Stimulated activated CD4-positive, alpha-beta T cell treated with anti-CD3 and anti-CD28 coated beads, TNF-alpha, amount 100 ng/mL, for 4 hours (primary cell): ENCODE data around the gene ZCCHC24.

ENCODE experiments used
- DNase-seq, 3 experiments: peaks; one replicate each; pipeline ENCODE4 v3.0.0-alpha.2; 2020; ENCODE audit warnings: low read depth in 3 of 3

The ZCCHC24 gene

DNA sequence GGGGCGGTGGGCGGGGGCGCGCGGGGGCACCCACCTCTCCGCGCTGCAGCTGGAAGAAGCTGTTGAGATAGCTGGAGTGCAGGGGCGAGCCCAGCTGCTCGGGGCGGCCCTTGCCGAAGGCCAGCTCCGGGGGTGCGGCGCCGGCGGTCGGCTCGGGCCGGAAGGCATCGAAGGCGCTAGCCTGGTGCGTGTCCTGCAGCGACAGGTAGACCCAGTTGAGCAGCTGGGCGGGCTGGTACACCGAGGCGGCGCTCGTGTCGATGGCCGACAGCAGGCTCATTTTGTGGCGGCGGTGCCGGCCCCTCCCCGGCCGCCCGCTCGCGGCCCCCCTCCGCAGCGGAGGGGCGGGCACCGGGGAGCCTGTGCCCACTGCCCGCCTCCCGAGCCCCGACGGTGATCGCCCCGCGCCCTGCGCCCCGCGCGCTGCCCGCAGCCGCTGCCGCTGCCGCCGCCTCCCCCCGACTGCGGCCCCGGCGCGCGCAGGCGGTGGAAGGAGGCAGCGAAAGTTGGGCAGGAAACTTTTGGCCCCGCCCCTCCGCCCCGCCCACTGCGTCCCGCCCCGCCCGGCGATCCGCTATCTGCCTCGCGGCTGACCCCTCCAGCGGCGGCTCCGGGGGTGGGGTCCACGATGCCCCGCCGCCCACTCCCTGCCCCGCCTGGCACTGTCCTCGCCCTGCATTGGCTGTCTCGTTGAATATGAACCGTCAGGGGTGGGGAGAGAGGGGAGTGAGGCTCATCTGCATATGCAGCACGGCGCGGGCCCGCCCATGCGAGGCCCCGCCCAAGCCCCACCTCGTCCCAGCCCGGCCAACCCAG, at the start of gene ZCCHC24:
Gene ZCCHC24 (minus strand): TSS at position 464 of the 816 bp plus-strand sequence. CDS start 184 bp downstream, at position 280.
- peak; percentile 86 to 94 (median 89) for DNase-seq

DNA sequence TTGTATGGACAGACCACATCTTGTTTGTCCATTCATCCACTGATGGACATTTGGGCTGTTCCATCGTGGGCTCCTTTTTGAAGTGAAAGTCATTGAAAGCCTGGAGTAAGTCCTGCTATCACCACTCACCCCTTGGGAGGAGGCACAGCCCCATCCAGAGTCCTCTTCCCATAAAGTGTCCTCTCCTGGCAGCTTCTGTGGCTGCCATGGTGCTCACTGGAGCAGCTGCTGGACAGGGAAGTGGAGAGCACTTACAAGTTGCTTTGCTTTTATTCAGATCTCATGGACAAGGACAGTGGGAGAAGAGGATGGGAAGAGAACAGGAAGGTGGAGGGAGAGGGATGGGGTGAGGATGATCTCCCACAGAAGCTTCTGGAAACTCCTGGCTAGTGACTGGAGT, 48.4 kb upstream of the ZCCHC24 start:
- no peak for DNase-seq

DNA sequence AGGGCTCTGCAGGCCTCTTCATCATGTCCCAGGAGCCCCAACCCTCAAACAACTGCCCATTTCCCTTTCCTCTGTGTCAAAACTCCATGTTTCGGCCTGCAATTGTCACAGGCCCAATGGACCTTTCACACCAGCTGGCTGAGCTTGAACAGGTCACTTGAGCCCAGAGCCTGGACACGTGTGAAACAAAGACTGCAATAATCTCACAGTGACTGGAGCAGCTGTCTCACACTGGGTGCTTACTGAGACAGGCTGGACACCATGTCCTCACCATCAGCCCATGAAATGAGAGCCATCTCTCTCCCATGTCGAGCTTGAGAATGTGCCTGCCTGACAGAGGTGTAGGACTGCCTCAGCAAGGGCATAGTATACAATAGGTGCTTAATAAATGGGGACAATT, 47.4 kb upstream of the ZCCHC24 start:
- no peak for DNase-seq

DNA sequence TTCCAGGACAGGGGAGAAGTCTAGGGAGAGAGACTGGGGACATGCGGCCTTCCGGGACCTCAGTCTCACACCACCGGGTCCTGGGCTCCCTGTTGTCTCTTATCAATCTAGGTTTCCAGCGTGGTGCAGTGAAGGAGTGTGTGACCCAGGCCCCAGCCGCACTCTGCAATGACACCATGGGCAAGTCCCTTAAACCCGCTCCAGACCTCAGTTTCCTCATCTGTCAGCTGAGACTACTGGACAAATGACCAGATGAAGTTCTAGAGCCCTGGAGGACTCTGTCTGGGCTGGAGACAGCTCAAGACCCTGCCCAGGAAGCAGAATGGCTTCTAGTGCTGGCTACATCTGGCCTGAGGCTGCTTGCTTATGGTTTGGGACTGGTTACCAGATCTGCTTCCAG, 46.8 kb upstream of the ZCCHC24 start:
- no peak for DNase-seq

DNA sequence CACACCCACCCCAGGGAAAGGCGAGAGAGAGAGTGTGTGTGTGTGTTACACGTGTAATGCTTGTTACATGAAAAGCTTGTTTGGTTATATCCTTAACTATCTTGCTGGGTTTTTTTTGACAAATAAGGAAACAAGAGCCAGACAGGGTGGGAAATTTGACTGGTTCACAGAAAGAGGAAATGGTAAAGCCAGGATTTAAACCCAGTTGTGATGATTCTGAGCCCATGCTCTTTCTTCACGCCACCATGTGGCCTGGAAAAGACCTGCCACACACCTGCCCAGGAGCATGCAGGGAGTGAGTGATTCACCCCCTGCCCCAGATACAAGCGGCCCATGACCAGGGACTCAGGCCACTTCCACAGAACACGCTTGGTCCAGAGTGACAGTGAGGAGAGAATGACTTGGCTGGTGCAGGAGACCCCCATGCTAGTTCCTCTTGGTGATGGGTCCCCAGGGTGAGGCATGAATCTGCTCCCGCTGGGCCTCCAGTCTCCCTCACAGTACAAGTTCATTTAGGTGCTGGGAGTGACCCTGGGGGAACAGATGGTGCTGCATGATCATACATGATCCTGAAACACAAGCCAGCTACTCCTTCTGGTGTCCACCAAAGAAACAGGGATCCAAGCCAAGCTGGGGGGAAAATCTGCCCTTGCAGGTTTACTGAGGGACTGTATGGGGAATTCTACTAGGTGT, 45.9 kb upstream of the ZCCHC24 start:
- no peak for DNase-seq

DNA sequence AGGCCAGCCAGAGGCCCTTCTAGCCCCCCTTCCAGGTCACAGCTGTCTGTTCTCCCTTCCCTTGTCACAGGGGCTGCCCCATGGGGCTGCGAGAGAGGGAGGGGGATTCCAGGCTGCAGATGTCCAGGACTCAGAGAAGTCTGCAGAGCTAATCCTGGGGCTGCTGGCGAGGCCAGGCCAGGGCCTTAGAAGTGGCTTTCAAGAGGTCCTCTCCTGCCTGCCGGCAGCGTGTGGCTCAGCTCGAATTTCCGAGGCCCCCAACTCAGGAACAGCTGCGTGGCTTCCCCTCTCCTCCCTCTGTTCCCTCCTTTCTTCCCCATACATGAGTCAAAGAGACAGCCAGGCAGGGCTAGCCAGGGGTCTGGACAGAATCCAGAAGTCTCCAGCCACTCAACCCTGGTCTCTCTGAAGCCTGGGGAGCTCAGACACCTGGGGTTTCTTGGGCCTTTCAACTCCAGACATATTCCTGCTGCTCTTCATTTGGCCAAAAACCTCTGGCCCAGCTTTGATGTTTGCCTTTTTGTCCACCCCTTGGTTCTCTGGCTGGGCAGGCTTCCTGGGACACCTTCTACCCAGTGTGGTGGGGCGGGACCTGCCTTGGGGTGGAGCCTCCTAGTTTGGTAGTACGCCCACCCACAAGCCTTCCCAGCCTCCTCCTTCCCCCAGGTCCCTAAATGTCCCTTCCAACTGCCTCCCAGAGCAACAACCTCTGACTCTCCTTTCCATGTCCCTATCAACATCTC, 45.1 kb upstream of the ZCCHC24 start:
- DNase-seq: no peak

DNA sequence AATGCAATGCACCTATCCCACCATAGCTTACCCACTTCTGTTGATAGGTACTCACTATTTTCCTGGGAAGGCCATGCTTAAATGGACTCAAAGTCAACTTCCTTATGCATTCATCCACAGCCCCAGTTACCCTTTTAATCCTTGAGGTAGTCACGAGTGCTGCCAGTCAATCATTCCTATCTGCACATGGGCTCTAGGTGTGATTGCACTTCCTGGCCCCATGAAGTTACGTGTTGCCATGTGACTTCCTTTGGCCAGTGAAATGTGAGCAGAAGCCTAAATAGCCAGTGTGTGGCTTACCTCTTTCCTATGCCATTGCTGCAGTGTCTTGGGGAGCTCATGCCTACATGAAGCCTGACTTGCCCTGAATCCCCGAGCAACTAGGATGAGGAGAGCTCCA, 43.4 kb upstream of the ZCCHC24 start:
- no peak for DNase-seq

DNA sequence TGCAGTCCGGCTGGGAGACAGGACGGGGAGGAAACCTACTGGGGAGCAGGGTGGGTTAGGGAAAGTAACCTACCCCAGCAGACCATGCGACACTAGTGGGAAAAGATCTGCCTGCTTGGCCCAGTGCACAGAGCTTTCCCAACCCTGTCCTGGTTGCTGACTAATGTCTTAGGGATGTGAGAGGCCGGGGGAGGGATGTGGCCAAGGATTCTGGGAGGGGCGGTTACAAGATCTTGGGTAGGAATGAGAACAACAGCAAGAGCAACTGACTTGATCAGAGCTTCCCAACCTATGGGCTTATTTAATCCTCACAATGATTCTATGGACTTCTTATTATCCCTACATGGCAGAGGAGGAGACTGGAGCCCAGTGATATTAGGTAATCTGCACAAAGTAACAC, 42.9 kb upstream of the ZCCHC24 start:
- DNase-seq: no peak

DNA sequence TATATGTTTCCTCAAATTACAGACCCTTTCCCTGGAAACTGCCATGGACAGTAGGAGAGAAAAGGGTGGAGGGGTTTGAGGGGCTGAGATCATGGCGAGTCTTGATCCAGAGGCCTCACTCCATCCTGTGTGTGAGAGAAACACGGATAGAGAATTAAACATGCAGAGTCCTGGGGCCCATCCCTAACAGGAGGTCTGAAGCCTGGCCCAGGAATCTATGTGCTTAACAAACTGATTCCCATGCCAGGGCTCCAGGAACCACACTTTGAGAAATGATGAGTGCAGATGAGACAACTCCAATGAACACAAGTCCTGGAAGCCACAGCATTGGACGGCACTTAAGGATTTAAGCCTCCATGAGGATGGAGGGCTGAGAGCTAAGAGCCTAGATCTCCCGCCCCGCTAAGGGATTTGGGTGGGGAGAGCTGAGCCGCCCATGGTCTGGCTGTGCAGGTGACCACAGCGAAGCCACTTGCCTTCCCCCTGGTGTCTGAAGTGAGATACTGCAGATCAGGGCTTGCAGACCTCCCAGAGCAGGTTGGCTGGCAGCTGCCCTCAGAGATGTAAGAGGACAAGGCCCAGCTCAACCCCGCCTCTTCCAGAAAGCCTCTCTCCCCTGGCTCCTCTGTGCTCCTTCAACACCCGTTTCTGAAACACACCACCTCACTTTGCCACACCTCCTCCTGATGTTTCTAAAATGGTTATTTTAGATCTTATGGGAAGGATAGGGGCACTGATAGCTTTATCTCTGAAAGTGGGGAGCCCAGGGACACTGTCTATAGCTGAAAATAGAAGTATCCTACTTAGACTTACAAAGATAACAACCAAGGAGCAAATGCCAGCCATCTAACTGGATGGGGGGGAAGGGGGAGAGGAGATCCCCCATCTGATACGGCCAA, 42.1 kb upstream of the ZCCHC24 start:
- DNase-seq: no peak

DNA sequence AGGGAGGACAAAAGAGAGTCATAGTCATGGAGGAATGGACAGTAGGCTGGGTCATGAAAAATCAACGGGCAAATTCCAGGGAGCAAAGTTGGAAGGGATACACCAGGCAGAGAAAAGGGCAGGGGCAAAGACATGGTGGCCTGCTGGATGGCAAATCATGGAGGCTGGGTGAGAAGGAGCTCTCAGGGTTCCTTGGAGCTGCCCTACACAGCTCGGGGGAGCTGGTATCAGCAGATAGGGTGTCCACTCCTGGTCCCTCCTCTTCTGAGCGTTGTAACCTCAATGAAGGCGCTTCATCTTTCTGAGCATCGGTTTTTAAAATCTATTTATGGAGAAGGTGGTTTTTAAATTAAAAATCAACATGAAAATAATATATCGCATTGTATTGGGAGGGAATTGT, 39.1 kb upstream of the ZCCHC24 start:
- no peak for DNase-seq

DNA sequence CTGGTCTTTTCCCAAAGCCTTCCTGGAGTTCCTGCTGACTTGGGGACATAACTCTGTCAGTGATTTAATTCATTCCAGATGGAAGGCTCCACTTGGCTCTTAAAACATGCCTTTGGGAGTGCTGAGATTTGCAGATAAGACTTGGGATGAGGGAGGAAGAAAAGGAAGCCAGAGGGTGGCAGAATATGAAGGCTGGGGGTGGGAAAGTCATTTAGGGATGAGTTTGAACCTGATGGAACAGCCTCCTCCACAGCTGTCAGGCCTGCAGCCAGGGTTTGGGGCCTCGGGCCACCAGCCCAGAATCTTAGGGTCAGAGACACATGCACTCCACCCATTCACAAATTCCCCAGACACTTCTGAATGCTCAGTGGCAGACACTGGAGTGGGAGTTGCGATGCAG, 38.5 kb upstream of the ZCCHC24 start:
- no peak for DNase-seq

DNA sequence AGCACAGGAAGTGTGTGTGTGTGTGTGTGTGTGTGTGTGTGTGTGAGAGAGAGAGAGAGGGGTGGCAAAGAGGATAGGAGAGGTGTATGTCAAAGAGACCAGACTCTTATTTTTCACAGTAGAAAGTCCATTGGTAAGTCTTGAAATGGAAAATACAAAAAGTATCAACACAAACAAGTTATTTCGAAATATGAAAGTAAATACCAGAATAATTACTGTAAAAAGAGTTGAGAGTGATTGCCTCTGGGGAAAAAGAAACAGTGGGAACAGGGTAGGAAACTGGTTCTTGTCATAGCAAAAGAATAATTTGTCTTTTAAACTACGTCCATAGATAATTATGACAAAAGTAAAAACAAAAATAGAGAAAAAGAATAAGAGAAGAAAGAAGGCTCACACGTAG, 37.9 kb upstream of the ZCCHC24 start:
- no peak for DNase-seq

DNA sequence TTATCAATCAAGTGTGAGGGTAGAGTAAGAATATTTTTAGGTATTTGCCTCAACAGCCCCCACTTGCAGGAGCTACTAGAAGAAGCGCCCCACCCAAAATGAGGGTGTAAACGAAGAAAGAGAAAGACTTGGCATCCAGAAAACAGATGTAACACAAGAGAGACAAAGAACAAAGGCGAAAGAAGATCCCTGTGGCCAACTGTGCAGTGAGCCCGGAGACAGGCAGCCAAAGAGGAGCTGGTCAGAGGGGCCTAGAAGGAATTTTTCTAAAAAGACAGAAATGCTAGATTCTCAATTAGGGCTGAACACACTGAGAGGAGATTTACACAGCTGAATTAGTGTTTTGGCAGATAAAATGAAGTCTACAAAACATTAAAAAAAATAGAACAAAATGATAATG, 37.3 kb upstream of the ZCCHC24 start:
- DNase-seq: no peak

DNA sequence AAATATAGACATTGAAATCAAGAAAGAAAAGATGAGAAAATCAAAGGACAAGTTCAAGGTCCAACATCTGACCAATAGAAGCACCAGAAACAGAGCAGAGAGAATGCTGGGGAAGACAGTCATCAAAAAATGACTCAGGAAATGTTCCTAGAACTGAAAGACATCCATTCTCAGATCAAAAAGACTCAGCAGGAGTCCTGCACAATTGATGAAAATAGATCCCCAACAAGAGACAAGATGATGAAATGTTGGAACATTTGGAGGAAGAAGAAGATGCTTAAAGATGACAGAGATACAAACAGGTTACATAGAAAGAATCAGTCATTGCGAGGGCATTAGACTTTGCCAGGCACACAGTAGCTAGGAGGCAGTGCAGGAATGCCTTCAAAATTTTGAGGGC, 36.9 kb upstream of the ZCCHC24 start:
- DNase-seq: no peak

DNA sequence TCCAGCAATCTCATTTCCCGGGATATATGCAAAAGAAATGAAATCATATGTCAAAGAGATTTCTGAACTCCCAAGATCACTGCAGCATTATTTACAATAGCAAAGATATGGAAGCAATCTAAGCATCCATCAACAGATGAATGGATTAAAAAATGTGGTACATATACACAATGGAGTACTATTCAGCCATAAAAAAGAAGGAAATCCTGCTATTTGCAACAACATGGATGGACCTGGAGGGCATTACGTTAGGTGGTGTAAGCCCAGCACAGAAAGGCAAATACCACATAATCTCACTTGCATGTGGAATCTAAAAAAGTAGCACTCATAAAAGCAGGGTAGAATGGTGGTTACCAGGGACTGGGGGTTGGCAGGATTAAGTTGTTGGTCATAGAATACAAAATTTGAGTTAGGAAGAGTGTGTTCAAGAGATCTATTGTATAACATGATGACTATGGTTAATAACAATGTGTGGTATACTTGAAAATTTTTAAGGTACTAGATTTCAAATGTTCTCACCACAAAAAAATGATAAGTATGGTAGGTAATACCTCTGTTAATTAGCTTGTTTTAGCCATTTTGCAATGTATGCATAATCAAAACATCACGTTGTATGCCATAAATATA, 34.0 kb upstream of the ZCCHC24 start:
- no peak for DNase-seq

DNA sequence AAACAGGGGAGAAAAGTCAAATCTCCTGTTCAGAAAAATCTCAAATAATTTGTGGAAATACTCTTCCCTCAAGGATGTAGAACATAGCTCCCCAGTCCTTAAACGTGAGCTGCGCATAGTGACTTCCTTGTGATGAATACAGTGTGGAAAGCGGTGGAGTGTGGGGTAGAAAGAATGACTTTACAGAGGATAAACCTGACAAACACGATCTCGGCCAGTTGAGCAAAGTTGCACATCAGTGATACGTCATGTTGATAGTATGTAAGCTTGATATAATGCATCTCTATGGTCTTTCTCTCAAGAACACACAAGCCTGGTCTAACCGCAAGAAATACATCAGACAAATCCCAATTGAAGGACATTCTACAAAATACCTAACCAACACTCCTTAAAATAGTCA, 32.0 kb upstream of the ZCCHC24 start:
- DNase-seq: no peak

DNA sequence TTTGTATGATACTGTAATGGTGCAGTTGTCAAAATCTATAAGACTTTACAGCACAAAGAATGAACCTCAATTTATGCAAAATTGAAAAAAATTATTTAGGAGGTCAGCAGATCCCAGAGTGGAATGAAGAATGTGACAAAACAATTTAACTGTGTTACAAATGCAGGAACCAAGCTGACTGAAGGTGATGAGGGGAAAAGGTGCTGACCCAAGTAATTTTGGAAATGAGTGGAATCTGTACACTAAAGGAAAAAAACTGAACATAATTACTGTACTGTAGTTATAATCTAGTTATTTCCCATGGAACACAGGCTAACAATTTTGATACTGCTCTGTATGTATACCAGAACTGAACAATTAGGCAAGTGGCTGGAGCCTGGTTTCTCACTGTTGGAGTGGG, 31.2 kb upstream of the ZCCHC24 start:
- no peak for DNase-seq

DNA sequence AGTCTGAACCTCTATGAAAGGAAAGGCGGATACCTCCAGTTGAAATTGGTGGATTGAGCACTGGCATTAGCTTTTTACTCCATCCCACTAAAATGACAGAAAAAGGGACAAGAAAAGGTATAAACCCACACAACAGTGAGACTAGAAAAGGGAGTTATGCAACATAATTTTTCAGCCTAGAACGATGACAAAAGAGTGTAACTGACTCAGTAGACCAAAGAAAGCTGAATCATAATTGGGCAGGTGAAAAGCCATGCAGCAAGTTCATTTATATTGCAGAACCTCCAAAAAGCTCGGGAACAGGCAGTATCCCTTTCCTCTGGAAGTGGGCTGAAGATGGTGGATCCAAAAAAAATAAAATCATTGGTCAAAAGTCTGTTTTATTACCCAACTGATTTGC, 30.5 kb upstream of the ZCCHC24 start:
- DNase-seq: no peak

DNA sequence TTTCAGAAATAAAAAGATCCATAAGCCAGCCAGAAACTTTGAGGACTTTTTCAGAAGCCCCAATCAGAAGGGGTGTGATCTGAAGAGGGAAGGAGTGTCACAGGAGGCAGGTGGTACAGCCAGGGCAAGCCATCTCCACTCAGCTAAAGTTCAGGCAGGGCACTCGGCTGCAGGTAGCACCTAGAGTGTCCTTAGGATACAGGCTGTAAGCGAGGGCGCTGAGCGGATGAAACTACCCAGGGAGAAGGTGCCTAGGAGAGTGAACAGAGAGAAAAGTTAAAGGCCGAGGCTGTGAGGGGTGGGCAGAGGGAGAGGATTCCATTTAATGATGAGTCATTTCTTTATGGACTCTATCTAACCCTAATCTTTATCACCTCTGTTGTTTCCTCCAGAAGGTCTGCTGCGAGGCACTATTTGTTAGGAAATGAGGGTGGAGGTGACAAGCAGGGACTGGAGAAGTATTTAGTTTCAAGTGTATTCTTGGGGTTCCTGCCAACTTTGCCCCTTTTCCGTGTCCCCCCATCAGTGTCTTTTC, 29.8 kb upstream of the ZCCHC24 start:
- DNase-seq: no peak

DNA sequence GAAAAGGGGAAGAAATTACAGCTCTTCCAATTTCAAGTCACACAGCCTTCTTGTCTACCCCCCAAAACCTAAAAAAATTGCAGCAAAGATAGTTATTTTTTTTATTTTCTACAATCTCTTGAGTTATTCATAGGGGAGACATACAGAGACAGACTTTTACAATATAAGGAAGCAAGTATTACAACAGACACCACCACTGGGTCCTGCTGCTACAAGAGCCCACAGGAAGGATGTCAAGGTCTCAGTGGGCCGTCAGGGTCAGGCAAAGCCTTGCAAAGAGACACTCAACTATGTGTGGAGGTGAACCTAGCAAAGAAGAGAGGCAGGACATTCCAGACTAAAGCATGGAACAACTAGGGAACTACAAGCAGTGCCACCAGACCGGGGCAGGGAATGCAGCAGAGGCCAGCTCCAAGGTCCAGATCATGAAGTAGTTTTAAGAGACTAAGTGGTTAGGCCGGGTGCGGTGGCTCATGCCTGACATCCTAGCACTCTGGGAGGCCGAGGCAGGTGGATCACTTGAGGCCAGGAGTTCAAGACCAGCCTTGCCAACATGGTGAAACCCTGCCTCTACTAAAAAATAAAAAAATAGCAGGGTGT, 28.2 kb upstream of the ZCCHC24 start:
- no peak for DNase-seq

DNA sequence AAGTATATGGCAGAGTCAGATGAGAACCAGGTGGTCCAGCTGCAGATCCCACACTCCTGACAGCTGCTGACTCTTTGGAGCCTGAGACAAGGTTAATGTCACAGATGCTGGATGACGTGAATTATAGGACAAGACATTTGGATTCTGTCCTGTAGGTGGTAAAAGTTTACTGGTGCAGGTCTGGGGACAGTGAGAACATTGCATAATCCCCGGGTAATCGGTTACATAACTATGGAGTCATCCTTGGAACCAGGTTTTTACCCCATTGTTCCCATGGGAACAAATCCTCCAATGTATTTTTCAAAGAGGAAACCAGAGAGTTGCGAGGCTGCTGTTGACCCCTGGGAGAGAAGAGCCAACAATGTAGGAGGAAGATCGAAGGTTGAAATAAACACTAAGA, 27.5 kb upstream of the ZCCHC24 start:
- DNase-seq: no peak
